DND-41 (cell line): Measurements from ENCODE around the gene PPP4R1.

Source experiments
- CTCF ChIP-seq: IDR thresholded peaks from 2 replicates; pipeline ENCODE4 v1.5.1; 2012; ENCODE audit warnings: borderline replicate concordance, low read length, moderate library complexity, mild to moderate bottlenecking; ENCODE audit not compliant: poor library complexity, severe bottlenecking; ENCODE audit errors: extremely low read depth
- EZH2 ChIP-seq: IDR thresholded peaks from 3 replicates; pipeline ENCODE4 v1.6.1; 2012; ENCODE audit warnings: borderline replicate concordance, low read depth, mild to moderate bottlenecking, moderate library complexity, low read length, inconsistent platforms; ENCODE audit not compliant: severe bottlenecking

DNA sequence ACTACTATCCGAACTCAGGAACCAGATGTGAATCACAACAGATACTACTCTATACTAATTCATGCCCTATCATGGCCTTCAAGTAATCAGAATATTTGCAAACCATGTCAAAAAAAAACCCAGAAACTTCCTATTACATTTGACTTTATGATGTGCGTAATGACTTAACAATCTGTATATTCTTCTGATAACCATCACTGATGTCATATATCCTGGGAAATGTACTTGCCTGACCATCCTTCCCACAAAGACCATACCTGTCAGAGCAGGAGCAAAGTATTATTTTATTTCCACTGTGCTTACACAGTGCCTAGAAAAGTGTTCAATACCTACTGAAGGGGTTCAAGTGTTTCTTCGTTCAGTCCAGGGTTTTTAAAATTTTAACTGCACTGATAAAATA lies 27.5 kb downstream of the PPP4R1 start:
- no peak for TF ChIP-seq CTCF
- TF ChIP-seq EZH2: no peak
